HG03432 (cell line): ENCODE results near the gene MAP3K20.

ENCODE experiments used
- ATAC-seq: cut with Tn5 transposase; IDR thresholded peaks from one replicate; pipeline ENCODE4 v1.9.1; 2021; ENCODE audit warnings: mild to moderate bottlenecking, moderate library complexity; ENCODE audit not compliant: unreplicated experiment

MAP3K20 gene

DNA sequence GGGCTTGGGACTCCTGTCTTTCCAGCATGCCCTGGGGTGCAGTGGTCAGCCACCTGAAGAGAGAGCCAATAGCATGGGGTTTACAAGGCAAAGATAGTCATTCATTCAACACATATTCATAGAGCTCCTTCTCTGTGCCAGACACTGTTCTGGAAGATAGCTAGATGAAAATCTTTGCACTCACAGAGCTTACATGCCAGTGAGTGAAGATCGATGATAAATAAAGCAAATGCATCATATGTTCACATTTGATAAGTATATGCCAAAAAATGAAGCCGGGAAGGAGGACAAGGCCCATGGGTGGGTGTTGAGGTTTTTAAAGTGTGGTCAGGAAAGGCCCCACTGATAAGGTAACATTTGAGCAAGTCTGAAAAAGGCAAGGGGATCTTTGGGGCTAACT is 148.2 kb downstream of the MAP3K20 start:
- no peak for ATAC-seq

DNA sequence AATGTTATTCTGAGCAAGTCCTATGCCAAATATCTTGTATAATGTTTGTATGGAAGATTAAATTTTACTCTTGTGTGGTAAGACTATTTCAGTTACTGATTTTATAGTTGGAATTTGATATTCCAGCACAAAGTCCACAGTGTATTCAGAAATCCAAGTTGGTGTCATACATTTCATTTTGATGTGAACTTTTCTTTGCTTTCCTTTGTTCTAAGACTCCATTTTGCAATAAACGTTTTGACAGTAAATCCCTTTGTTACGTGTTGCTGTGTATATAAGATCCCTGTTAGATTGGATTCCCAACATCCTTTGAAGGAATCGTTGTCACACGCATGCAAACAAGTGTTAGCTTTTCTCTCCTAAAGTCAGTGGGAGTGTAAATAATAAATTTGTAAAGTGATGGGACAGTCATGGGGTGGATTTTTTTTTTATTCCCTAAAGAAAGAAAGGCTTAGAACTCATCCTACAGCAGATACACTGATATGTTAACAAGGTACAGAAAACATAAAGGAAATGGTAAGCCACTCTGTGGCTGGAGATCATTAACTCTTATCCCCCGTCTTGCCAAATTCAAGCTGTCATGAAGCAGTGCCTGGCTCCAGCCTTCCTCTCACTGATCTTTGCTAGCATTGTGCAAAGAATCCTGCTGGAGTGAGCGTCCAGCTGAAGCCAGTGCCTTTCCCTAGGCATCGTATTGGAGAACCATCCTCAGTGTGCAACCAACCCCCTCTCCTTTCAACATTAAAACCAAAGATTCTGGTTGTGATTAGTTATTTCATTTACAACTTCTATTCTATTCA is 151.5 kb downstream of the MAP3K20 start:
- no peak for ATAC-seq

DNA sequence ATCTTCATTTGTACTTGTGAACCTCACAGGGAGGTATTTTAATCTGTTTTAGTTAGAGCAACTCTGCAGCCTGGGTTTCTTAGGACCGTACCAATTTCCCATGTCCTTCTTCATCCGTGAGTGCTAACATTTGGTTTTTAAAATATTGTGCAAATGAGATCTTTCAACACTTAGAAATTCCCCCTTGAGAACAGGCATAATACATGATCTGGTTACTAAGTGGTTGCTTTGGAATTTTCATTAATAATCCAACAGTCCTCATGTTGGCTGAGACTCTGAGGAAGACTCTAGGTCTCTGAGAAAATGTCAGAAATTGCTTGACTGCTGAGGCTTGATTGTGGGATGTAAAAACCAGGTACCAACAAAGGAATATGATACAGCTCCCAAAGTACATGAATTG is 153.4 kb downstream of the MAP3K20 start:
- ATAC-seq: no peak

DNA sequence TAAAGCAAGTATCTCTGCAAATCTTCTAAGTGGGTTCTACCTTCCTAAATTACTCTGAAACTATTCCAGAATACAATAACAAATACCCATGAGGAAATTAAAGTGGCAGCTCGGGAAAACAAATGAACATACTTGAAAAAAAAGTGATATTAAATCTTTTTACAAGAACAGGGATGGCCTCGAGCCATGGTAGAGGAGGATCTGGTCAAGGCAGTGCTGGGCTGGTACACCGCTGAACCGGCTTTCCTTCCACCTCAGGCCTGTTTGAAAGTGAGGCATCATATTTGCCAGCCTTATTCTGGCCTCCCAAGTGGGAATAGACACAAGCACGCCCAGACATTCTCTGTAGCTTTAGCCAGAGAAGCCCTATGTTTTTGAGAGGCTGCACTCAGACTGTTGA is 154.5 kb downstream of the MAP3K20 start:
- no peak for ATAC-seq

DNA sequence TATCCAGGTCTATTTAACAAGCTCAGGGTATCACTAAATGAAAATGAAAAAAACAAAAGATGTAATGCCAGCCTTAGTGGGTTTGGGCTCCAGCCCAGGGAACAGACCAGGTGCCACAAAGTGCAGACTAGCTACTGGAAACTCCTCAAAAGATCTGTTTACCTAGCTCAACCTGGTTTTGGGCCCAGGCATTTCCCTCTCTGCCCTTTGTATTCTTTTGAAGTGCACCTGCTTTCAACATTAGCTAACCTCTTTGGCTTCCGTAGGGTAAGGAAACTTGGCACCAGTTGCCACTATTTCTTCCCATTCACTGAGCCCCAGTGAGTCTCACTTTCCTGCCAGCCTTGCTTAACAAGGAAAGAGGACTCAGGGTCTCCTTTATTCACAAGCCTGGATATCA is 155.4 kb downstream of the MAP3K20 start:
- no peak for ATAC-seq

DNA sequence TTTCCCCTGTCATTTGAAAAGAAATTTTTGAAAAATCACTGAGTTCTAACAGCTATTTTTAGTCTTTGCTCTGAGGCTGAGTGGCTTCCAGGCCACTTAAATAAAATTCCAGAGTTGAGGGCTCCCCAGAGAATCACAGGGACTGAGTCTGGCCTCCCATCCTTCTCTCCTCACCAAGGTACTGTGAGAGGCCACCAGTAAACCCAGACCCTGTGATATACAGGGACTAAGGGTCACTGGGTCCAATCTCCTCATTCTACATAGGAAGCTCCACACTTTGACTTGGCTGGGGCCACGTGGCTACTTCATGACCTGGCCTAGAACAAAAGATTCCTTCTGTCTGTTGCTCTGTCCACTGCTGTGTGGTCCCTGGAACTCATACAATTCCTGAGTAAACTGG is 155.8 kb downstream of the MAP3K20 start:
- ATAC-seq: no peak

DNA sequence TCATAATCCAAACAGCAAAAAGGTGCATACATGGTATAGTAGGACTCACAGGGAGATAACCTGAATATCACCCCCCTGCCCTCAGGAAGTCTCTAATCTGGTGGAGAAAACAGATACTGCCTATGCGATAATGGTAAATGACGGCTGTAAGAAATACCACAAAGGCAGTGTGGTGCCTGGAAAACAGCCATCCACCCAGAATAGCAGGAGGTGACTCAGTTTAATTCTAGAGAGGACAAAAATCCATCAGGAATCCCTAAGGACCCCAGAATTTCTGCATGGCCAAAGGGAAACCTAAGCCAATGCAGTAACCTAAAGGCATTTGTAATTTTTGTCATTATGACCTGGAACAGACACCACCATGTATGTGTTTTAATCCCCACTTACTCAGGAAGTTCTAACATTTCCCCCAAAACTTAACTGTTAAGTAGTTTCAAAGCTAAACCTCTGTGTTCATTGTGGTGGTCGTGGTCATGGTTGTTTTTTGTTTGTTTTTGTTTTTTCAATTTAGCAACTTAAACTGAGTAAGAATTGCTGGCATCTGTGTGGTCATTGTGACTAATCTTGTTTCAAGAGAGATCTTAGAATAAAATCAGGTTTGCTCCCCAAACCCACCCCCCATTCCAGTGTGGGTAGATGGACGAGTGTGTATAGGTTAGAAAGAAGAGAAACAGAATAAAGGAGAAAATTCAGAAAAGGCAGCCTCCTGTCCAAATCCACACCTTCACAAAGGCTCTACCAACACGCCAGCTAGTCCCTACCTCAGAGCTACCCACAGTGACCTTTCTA is 157.5 kb downstream of the MAP3K20 start:
- ATAC-seq: no peak

DNA sequence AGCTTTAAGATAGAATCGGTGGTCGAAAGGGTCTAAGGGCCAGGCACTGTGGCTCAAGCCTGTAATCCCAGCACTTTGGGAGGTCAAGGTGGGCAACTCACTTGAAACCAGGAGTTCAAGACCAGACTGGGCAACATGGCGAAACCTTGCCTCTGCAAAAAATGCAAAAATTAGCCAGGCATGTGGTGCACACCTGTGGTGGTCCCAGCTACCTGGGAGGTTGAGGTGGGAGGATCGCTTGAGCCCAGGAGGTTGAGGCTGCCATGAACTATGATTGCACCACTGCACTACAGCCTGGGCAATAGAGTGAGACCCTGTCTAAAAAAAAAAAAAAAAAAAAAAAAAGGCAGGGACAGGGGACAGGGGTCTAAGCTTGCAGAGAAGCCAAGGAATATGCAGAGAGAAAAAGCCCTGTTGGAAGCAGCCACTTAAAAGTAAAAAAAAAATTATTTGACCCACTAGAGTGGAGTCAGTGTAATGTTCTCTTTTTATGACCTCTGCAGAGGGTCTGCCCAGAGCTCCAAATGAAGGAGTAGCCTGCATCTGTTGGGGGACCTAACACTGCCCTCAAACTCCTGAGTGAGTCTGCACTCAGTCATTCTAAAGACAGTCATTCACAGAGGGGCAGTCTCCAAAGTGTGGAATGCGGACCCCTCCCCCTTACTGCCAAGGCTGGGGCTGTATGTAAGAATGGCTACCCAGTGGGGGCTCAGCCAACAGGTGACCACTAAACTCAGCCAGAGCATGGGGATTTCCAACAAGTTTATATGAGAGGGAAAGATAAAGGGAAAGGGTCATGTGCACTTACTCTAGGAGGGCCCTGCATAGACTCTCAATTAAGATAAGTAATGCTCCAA is 160.5 kb downstream of the MAP3K20 start:
- ATAC-seq: no peak

DNA sequence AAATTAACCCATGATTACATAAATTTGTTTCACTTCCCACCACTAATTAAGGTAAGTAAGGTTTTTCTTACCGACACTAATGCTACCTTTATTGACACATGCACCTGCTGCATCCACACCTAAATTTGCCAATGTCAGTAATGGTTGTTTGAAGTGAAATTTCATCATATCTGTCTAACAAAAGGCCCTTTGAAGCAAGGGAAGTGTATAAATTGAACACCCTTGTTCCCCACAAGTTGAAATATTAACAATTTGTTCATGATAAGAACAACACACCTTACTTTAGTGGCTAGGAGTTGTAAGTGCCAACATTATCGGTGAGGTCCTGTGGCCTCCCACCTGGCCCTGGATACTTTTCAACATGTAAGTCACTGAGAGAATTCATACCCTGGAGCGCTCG is 162.7 kb downstream of the MAP3K20 start:
- ATAC-seq: no peak

DNA sequence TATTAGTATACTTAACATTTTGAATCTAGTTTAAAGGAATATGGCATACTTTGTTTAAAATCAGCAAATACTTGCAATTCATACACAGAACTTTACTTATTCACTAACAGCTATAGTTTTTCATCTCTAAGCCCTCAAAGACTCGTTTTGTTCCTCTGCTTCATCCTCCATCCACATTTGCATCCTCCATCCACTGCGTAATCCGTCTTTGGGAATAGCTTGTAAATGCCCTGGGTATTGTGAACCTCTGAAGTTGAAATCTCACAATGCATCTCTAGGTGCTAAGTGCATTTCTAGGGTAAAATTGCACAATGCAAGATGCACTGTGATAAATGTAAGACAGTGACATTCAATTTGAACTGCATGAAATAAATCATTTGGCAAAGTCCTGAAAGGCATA is 163.2 kb downstream of the MAP3K20 start:
- no peak for ATAC-seq

DNA sequence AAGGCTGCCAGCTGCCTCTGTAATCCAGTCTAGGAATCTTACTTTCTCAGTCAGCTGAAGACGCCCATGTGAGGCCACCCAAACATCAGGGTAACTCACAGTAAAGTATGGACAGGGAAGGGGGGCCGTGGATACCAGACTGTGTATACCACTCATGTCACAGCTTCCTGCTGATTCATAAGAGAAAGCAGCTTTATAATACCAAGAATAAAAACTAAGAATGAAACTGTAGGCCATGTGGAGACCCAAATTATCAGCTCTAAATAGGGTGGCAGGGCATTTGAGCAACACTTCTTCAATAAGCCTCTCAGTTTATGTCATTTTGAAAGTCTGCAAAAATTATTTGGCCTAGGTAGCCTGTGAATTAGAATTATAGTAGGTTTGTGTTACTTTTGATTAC is 164.0 kb downstream of the MAP3K20 start:
- ATAC-seq: peak; percentile 99

DNA sequence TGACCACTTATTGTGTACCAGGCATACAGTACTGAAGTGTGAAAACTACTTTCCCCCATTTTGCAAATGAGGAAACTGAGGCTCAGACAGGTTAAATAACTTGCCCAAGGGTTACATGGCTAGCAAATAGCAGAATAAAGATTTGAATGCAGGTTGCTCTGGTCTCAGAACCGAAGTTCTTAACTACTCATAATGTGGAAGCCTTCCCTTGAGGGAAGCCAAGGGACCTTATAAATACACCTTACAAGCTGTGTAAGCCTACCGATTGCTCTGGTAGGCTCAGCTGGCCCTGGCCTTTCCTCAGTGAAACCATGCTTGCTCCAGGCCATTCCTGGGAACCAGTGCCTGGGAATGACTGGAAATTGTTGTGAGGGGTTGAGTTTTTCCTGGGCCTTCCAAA is 164.4 kb downstream of the MAP3K20 start:
- peak; percentile 25 for ATAC-seq

DNA sequence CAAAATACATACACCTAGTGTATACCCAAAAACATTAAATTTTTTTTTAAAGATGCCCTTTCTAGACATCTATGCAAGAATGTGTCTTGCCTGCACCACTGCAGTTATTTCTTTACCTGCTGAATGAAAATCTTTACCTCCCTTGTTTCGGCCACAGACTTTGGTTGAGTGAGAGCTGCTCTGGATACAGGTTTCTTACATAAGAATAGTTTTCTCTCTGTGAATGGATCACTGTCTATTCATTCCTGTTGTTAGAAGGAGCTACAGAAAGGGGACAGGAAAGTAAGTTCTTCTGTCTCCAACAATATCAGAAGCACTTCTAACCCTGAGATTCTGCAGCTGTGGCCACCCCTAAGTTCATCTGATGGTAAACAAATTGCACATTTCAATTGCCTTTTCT is 166.0 kb downstream of the MAP3K20 start:
- ATAC-seq: no peak

DNA sequence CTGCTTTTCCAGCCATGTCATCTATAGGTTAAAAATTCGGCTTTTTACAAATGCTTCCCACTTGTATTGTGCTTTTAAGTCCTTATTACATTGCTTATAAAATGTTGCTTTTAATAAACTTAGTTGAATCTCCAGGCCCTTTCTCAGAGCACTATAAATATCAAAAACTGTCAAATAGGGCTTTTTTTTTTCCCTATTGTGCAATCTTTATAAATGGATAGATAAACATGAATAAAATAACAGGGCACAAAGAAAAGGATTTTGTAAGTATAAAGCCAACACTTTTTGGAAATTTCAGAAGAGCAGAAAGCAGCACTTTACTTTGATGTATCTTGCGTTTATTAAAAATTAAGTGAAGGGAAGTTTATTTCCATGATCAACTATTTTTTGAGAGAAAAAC is 171.5 kb downstream of the MAP3K20 start:
- no peak for ATAC-seq

DNA sequence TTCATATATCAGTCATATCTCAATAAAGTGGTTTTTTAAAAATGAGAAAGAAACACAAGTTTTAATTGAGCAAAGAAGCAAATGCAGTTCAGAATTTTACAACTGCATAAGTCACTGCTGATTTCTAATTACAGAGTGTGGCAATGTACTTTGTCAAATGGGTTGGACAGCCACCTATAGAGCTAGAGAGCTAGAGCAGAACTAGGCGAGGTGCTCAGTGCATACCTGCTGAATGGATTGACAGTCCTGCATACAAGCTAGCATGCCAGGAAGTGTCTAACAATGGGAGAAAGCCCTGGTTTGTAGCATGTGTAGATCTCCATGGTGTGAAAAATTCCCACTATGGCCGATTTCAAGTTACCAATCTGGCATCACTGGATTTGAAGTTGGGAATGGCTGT is 172.7 kb downstream of the MAP3K20 start:
- ATAC-seq: no peak

DNA sequence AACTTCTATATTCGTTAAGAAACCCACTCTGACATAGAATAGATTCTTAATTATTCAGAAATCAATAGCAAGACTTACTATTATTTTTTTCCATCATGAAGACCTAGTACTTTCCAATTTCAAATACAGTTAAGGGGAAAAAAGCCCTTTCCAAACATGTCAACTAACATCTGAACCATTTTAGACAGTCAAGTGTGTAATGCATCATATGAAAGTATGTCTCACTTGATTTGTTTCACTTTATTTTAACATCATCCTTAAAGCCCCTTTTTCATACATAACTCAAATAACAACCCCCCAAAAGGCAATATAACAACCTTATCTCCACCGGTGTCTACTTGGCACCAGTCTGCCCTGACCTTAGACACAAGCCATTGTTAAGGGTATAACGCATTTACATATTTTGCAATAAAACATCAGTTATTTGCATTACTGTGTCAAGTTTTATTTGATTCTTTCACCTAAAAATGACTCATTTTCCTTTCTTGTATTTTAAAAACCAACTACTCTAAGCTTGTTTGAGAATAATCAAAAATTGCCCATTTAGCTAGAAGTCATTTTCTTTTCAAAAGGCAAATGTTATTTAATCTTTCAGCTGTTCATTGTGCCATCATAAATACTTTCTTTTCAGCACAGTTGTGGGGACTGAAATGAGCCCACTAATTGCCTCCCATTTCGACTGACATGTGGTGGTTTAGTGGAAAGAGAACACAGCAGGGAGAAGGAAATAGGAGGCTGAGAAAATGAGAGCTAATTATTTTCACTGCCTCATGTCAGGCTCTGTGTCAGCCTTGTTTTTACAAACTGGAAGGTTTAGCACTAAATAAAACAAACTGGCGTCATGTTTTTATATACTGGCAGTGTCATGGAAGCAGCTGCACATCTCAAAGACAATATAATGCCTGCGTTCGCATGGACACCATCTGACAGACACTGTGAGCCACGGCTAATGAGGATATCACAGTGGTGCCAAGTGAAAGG is 174.3 kb downstream of the MAP3K20 start:
- no peak for ATAC-seq

DNA sequence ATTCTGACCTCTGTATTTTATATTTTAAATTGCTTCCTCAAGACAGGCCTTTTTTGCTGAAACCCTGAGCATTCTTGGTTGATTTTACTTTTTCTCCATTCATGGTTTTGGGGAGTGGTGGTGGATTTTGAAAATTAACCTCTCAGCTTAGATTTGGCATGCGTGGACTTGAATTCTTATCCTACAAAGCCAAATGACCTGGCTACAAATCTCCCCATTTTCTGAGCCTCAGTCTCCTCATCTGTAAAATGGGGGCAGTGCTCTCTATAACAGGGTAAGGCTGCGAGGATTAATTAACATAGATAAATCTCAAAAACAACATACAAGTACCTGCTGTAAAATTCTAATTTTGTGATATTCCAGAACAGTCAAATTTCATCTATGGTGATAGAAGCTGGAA is 175.6 kb downstream of the MAP3K20 start:
- ATAC-seq: no peak

DNA sequence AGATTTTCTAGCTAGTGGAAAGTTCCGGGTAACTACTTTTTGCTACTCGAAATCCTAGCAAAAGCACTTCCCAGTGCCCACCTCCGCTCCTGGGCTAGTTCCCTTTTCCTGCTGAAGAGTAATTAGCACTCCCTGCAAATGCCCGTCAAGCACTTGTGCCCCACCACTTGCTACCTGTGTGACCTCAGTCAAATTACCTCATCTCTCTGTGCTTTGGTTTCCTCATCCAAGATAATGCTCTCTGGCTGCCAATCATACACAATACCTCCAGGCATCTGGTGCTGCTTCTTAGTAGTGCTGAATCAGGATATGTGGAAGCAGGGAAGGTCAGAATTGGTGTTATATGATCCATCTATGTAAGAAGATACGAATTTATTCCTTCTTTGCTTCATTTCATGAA is 176.9 kb downstream of the MAP3K20 start:
- no peak for ATAC-seq

DNA sequence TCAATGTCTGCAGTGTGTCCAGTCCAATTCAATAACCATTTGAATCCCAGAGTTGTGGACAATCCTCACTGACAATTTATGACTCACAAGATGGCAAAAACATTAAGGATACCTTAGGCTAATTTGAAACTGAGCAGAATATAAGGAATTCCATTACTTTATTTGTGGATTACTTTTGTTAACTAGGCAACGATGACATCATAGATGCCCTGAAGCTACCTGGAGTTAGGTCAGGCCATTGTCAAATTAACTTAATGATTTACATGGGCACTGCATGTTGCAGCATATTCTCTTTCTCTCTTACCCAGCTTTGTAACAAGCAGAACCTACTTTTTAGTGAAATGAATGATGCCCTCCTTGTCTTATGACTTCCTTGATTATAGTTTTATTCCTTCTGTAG is 179.0 kb downstream of the MAP3K20 start:
- ATAC-seq: no peak

DNA sequence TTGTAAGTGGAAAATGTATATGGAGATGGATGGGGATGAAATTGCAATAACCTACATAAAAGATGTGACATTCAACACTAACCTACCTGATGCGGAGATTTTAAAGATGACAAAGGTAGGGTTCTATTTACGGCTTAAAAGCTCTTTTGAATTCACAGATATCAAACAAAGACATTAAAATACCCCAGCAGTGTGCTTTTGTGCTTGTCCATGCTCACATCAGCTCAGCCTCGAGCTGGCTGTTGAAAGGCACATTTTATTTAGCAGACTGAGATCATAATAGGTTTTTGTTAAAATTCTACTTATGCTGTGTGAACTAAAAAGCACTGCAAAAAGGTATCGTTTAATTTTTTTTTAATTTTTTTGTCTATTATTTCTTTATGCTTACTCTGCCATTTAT is 183.1 kb downstream of the MAP3K20 start:
- no peak for ATAC-seq
